Measurements from ENCODE around the gene CHTOP. TPM values are rescaled to one million over a fixed set of nuclear protein-coding genes. Genes with fewer than 3 reads are reported as not detected.

CHTOP gene
- total and polyA plus RNA-seq, 8 donors, result 27.9 to 87.4 (median 35.7) TPM

GRCh38 chr1:153626904-153627714 lies 6.8 kb upstream of the CHTOP start, which contains the start of gene S100A13:
S100A13 (minus strand) TSS chr1:153627505; CDS start chr1:153626472, 1,033 bp downstream.
- Histone ChIP-seq H3K4me1 (peaks cover 0 to 9% (median 0%) of the 10 kb centered on the region in 3 donors), H3K27me3 (no peaks in the 10 kb centered on the region)
- 3 to 4% methylated on average over 28 of the region's 28 CpGs for WGBS, 2 donors

GRCh38 chr1:153627715-153628626 lies 5.9 kb upstream of the CHTOP start, which contains the start of gene S100A1:
S100A1 (plus strand) TSS chr1:153628434; CDS start chr1:153630522, 2,088 bp downstream.
- no peaks in the 10 kb centered on the region for H3K36me3 ChIP-seq
- H3K4me1 ChIP-seq, result peaks cover 0 to 9% (median 0%) of the 10 kb centered on the region in 3 donors
- intact Hi-C loops (cut with DNase I), result loop anchor here in 1 of 3 donors (10.0 kb wide), 1 partner anchor 53 kb away; no protein-coding TSS in a partner anchor
- no peaks in the 10 kb centered on the region for H3K9me3 ChIP-seq
- H3K27ac ChIP-seq, result peak within 1 kb of the TSS; percentile 44 to 85 (median 80)
- DNase-seq (peak in 3 of 6 donors; percentile 56 to 83 (median 65)), ATAC-seq (peak in 2 of 4 donors; percentile 5 to 30), FAIRE-seq (no peak)
- H3K4me3 ChIP-seq, result peak within 1 kb of the TSS; percentile 14 to 58 (median 31)
- TF ChIP-seq CTCF (IDR thresholded peaks at IDR 0.05), result no peak
- WGBS, 2 donors, result 49 to 52% methylated on average over 10 of the region's 10 CpGs
- H3K27me3 ChIP-seq, result no peaks in the 10 kb centered on the region

More at GRCh38 chr1:153626904-153627714, 6.8 kb upstream of the CHTOP start, which contains the start of gene S100A13:
- intact Hi-C loops (cut with DNase I), result loop anchor here in 1 of 3 donors (10.0 kb wide), 1 partner anchor 52 kb away; no protein-coding TSS in a partner anchor
- H3K27ac ChIP-seq, result peak within 1 kb of the TSS; percentile 44 to 85 (median 80)
- DNase-seq (peak; percentile 78 to 91 (median 86)), ATAC-seq (peak; percentile 81 to 87 (median 85)), FAIRE-seq (no peak)
- peak; percentile 21 to 44 (median 38) for TF ChIP-seq CTCF (IDR thresholded peaks at IDR 0.05)
- no peaks in the 10 kb centered on the region for H3K9me3 ChIP-seq
- H3K36me3 ChIP-seq, result peaks cover 0 to 5% (median 0%) of the 10 kb centered on the region in 3 donors
- H3K4me3 ChIP-seq, result peak within 1 kb of the TSS; percentile 14 to 58 (median 31)

- Histone ChIP-seq H3K27ac (no peak overlapping the region), H3K4me1 (peaks cover 0 to 9% (median 0%) of the 10 kb centered on the region in 3 donors), H3K9me3 (no peaks in the 10 kb centered on the region), H3K36me3 (no peaks in the 10 kb centered on the region), H3K4me3 (no peak overlapping the region), H3K27me3 (no peaks in the 10 kb centered on the region)
- FAIRE-seq, result no peak
- no peak for TF ChIP-seq CTCF (IDR thresholded peaks at IDR 0.05)
- peak in 2 of 6 donors; percentile 42 to 52 for DNase-seq
- 78 to 96% methylated on average over 6 of the region's 6 CpGs for WGBS, 2 donors
- intact Hi-C loops (cut with DNase I), result loop anchor here in 1 of 3 donors (10.0 kb wide), 1 partner anchor 54 kb away; no protein-coding TSS in a partner anchor
- no peak for ATAC-seq
Observed at GRCh38 chr1:153628638-153629342, 5.1 kb upstream of the CHTOP start.

GRCh38 chr1:153629343-153629665 lies 4.6 kb upstream of the CHTOP start:
- H3K27me3 ChIP-seq, result no peaks in the 10 kb centered on the region
- no peak overlapping the region for H3K4me3 ChIP-seq
- H3K36me3 ChIP-seq, result no peaks in the 10 kb centered on the region
- no peak overlapping the region for H3K27ac ChIP-seq
- intact Hi-C loops (cut with DNase I), result loop anchor here in 1 of 3 donors (10.0 kb wide), 1 partner anchor 55 kb away; no protein-coding TSS in a partner anchor
- peaks cover 0 to 9% (median 0%) of the 10 kb centered on the region in 3 donors for H3K4me1 ChIP-seq
- 78 to 79% methylated on average over 4 to 5 of the region's 5 CpGs for WGBS, 2 donors
- ATAC-seq (no peak), DNase-seq (peak in 2 of 6 donors; percentile 45 to 51), FAIRE-seq (no peak)
- TF ChIP-seq CTCF (IDR thresholded peaks at IDR 0.05), result no peak
- no peaks in the 10 kb centered on the region for H3K9me3 ChIP-seq
